DMS53 (cell line): ENCODE data around the gene GUCD1.
"Not testable (repeated sequence)": the region's sequence is repeated elsewhere in the genome, so short reads cannot be mapped to it uniquely, and the experiment has no call there.

Source experiments
- DNase-seq: peaks from one replicate; lab custom pipeline; 2025; lab: John Stamatoyannopoulos, UW

The GUCD1 gene

GRCh38 chr22:24554313-24555164 lies at the start of gene GUCD1:
Gene GUCD1 (minus strand): TSS chr22:24555138. CDS start chr22:24554991, 147 bp downstream.
- DNase-seq = peak; percentile 25

- DNase-seq = not testable (repeated sequence)
Measured at GRCh38 chr22:24603770-24604629, 49.1 kb upstream of the GUCD1 start.

DNA sequence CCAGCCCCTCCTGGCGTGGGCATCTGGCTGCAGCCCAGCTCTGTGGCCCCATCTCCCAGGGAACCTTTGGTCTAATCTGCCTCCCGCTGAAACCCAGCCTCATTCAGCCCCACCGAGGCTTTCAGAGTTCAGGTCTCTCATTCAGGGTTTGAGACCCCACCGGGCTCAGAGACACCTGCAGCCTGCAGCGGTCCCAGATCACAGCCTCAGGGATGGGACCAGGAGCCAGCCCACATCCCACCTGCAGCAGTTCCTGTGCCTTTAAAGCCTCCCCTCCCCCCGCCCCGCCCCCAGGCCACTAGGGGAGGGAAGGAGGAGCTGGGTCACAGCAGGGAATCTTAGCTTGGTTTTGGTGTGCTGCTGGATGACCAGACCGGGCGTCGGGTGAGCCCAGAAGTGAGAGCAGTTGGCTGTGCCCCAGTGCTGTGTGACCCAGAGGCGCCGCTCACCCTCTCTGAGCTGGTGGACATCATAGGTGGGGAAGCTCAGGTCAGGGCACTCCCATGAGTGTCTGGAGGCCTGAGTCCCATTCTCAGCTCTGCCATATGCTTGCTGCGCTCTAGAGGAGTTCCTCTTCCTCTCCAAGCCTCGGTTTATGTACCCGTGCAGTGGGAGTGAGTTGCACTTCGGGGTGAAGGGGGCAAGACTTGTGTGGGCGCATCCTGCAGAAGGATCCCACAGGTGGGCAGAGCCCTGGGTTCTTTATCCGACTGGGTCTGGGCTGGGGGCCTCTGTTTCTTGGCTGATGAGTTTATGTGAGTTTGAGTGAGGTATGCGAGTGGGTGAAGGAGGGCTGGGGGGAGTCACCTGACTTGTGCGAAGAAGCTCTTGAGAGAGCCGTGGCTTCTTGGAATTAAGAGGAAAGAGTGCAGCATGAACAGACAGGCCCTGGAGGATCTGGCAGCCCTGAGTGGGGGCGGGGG lies 48.2 kb upstream of the GUCD1 start, which contains the start of gene GGT1:
Gene GGT1 (plus strand): TSS at position 347 of the 923 bp plus-strand sequence. CDS start 7,889 bp downstream, outside the sequence.
- not testable (repeated sequence) for DNase-seq

GRCh38 chr22:24602105-24602749 lies 47.3 kb upstream of the GUCD1 start:
- not testable (repeated sequence) for DNase-seq

DNA sequence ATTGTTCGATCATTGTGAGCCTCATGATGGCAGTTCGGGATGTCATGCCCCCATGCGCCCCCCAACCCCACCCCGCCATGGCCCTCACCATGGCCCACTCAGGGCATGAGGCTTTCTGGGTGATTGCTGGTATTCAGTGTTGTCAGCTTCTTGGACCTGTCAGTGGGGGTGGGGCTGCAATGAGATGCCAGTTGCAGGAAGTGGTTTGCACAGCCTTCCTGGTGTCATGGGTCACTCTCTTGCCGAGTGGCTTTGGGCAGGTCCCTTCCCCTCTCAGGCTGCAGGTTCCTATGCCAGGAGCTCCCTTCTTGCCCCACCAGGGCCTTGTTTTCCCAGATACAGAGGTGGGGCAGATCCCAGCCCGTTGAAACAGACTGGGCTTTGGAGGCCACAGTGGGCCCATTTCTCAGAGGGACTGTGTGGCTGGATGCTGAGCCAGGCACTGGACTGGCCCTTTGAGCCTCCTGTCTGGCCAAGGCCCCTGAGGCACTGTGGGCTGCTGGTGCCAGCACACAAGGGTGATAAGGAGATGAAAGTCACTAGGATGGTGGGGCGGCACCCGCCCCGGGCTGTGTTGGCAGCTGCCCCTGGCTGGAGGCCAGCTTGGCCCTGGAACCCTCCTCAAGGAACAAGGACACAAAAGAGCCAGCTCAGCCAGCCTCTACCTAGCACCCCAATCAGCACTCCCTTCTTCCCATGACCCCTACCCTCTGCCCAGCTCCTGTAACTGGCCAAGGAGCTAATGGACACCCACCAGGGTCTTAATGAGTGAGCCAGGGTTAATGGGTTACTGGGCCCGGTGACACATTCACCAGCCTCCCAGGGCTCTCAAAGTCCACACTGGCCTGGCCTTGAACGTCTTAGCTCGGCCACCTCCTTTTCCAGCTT lies 46.5 kb upstream of the GUCD1 start:
- DNase-seq = no peak

DNA sequence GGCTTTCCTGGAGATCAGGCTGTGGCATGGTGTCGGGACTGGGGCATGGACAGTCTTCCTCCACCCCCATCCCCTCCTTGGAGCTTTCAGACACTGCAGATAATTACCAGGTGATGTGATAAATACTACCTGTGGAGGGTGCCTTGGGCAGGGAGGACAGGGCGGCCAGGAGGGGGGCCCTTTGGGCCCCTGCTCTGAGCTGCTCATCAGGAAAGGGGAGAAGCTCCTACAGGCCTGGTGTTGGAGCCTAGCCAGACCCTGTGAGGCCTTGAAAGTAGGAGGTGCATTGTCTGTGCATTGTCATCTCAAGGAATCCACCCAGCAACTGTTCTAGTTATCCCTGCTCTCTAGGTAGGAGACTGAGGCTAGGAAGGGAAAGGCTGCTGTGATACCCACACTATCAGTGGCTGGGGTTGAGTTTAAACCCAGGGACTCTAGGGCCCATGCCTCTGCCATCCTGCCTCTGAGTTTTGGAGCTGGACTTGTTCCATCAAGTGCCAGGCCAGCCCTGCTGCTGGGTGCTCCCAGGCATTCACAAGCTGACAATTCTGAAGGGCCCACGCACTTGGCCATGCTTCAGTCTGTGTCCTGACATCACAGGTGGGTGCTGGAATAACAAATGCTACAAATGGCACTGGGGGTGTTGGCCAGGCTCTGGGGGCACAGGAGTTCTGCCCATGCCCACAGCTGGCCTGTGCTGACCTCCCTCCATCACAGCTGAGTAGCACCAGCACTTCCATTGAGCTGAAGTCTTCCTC lies 45.2 kb upstream of the GUCD1 start:
- DNase-seq = not testable (repeated sequence)

DNA sequence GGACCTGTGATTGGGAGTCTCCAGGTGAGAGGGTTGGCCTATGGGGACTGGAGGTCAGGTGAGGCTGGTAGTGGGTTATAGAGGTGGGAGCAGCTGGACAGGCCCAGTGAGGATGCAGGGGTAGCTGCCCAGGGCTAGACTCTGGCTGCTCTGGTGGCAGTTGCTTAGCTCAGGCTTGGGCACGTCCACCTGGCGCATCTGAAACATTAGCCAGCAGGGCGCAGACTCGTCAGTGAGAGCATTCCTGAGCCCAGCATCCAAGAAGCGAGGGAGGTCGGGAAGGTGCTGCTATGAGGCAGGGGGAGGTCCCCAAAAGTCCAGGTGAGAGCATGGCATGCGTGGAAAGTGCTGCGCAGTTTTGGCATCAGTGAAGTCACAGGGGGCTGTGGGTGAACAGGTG lies 44.6 kb upstream of the GUCD1 start:
- DNase-seq = no peak

- not testable (repeated sequence) for DNase-seq
Measured at GRCh38 chr22:24597076-24597475, 42.1 kb upstream of the GUCD1 start.

GRCh38 chr22:24595863-24596262 lies 40.9 kb upstream of the GUCD1 start:
- DNase-seq = no peak

DNA sequence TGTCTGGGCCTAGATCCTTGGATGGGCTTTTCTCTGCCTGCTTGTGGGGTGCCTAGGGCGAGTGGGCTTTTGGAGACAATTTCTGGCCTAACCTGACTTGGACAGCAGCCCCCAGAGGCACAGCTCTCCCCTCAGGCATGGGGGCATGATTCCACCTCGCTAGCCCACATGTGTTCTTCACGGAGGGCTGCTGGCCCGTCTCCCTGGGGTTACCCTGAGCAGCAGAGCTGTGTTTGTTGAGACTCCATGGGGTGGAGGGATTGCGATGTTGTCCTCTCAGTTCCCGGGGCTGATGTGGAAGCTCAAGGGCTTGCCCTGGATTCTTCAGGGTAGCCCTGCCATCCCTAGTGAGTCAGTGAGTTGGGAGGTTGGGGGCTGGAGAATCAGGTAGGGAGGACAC lies 40.3 kb upstream of the GUCD1 start:
- DNase-seq = no peak

- no peak for DNase-seq
Measured at GRCh38 chr22:24594569-24595120, 39.7 kb upstream of the GUCD1 start.

GRCh38 chr22:24593836-24594568 lies 39.1 kb upstream of the GUCD1 start:
- no peak for DNase-seq

DNA sequence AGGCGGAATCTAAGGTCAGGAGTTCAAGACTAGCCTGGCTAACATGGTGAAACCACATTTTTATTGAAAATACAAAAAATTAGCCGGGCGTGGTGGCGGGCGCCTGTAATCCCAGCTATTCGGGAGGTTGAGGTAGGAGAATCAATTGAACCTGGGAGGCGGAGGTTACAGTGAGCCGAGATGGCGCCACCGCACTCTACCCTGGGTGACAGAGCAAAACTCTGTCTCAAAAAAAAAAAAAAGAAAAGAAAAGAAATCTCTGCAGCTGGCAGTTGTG lies 38.6 kb upstream of the GUCD1 start:
- not testable (repeated sequence) for DNase-seq

DNA sequence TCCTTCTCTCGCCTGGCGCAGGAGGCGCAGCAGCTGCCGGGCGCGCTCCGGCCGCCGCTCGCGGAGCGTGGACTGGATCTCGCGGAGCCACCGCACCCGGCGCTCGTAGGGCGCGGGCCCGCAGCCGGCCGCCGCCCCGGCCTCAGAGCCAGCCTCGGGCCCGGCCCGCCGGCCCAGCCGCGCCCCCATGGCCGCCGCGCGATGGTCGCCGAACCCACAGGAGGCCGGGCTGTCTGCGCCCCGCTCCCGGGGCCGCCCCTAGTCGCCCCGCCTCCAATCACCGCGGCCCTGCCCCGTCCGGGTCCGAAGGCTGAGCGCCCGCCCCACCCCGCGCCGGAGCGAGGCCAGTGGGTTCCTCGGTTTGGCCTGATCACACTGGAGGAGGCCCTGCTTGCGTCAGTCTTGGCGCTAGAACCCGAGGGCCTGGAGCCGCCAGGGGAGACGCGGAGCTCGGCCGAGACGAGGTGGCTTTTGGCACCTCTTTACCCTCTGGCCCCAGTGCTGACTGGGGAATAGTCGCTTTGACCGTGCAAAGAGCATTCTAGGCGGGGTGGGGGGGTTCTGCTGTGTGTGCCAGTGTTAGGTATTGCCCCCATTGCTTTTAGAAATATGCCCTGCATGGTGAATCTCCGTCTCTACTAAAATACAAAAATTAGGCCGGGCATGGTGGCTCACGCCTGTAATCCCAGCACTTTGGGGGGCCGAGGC lies 38.1 kb upstream of the GUCD1 start, which contains the start of gene LRRC75B:
Gene LRRC75B (minus strand): TSS at position 223 of the 708 bp plus-strand sequence. CDS start 34 bp downstream, at position 189.
- peak; percentile 69 for DNase-seq

- DNase-seq = peak; percentile 20
Measured at GRCh38 chr22:24592058-24592850, 37.3 kb upstream of the GUCD1 start.

GRCh38 chr22:24591286-24591830 lies 36.4 kb upstream of the GUCD1 start:
- no peak for DNase-seq
